Activated CD8-positive, alpha-beta T cell treated with anti-CD3 and anti-CD28 coated beads for 36 hours (primary cell): ENCODE results near the gene TMEM131. TPM values are rescaled to one million over a fixed set of nuclear protein-coding genes. Genes with fewer than 3 reads are reported as not detected.
"Not testable (repeated sequence)": the region's sequence is repeated elsewhere in the genome, so short reads cannot be mapped to it uniquely, and the experiment has no call there.

Experiments
- ATAC-seq: fragments of 200-7000 bp; cut with Tn5 transposase; one replicate; pipeline ENCODE4 v1.10.0; 2021; ENCODE audit warnings: mild to moderate bottlenecking, moderate library complexity
- CTCF ChIA-PET: fragments of 350-600 bp; sonication (Branson Sonifier 250); formaldehyde crosslinking; loops from one replicate; lab custom pipeline; 2021; ENCODE audit warnings: antibody characterized with exemption; lab: Charles Lee
- POLR2A ChIA-PET: fragments of 350-600 bp; sonication (Branson Sonifier 250); formaldehyde crosslinking; loops from one replicate; lab custom pipeline; 2021; ENCODE audit warnings: antibody characterized with exemption; lab: Charles Lee
- DNase-seq: peaks from one replicate; pipeline ENCODE4 v3.0.0-alpha.2; 2020
- H3K27ac Mint-ChIP-seq: one replicate; pipeline ENCODE4 v1.8.0; 2021; ENCODE audit warnings: mild to moderate bottlenecking, mixed read lengths
- H3K27me3 Mint-ChIP-seq: one replicate; pipeline ENCODE4 v1.8.0; 2021; ENCODE audit warnings: mixed read lengths
- H3K36me3 Mint-ChIP-seq: one replicate; pipeline ENCODE4 v1.8.0; 2021; ENCODE audit warnings: low read depth, mixed read lengths
- H3K4me1 Mint-ChIP-seq: one replicate; pipeline ENCODE4 v1.8.0; 2021; ENCODE audit warnings: low read depth, mixed read lengths
- H3K4me3 Mint-ChIP-seq: one replicate; pipeline ENCODE4 v1.8.0; 2021; ENCODE audit warnings: mild to moderate bottlenecking, moderate library complexity, mixed read lengths
- H3K9me3 Mint-ChIP-seq: one replicate; pipeline ENCODE4 v1.8.0; 2021; ENCODE audit warnings: mixed read lengths
- CTCF ChIP-seq: fragments of 200-600 bp; IDR thresholded peaks from one replicate; pipeline ENCODE4 v1.8.0; 2022; ENCODE audit warnings: antibody characterized with exemption, mild to moderate bottlenecking
- intact Hi-C: fragments of 100-400 bp; cut with micrococcal nuclease; formaldehyde crosslinking; loops from one replicate; pipeline ENCODE4 v1.10.0; 2022
- total RNA-seq, 2 experiments: library from RNA; stranded (reverse); gene quantifications; one replicate each; pipeline ENCODE4 v1.2.3, GENCODE V29; 2021

The TMEM131 gene
- total RNA-seq, 2 experiments from 2014 or later, result 24.2 to 27.4 TPM

DNA sequence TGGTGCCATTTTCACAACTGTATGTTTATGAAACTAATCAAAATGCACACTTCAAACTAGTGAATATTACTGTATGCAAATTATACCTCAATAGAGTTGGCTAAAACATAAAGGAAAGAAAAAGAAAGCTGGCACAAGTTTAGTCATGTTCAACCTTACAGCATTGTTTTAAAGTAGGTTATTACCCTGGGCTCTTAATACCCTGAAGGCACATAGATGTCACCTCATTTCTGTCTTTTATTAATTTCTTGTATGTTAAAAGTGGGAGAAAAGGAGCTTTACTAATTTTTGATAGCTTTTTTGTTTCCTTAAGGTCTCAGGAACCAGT lies 32.7 kb downstream of the TMEM131 start:
- H3K27ac Mint-ChIP-seq, result no peak overlapping the region
- intact Hi-C loops, result no loop called here
- no peaks in the 10 kb centered on the region for H3K27me3 Mint-ChIP-seq
- H3K36me3 Mint-ChIP-seq, result no peaks in the 10 kb centered on the region
- DNase-seq (no peak), ATAC-seq (peak; percentile 22)
- ChIA-PET CTCF (interaction anchor here (1.2 to 1.5 kb wide), 4 partner anchors 27 to 606 kb away, joined by 3 to 4 read pairs (median 3); no protein-coding TSS in a partner anchor), POLR2A (no interaction called here)
- H3K4me3 Mint-ChIP-seq, result no peak overlapping the region
- H3K9me3 Mint-ChIP-seq, result peaks cover 1% of the 10 kb centered on the region
- no peak for TF ChIP-seq CTCF
- peaks cover 72% of the 10 kb centered on the region for H3K4me1 Mint-ChIP-seq

GRCh38 chr2:97961534-97961933 lies 34.2 kb downstream of the TMEM131 start:
- Mint-ChIP-seq H3K36me3 (no peaks in the 10 kb centered on the region), H3K4me3 (no peak overlapping the region), H3K9me3 (peaks cover 1% of the 10 kb centered on the region), H3K27ac (no peak overlapping the region), H3K4me1 (peaks cover 66% of the 10 kb centered on the region), H3K27me3 (no peaks in the 10 kb centered on the region)
- intact Hi-C loops, result no loop called here
- DNase-seq (no peak), ATAC-seq (no peak)
- CTCF ChIA-PET, result interaction anchor here (1.4 kb wide), 1 partner anchor 607 kb away, joined by 3 read pairs; no protein-coding TSS in a partner anchor
- POLR2A ChIA-PET, result no interaction called here
- no peak for TF ChIP-seq CTCF

GRCh38 chr2:97958184-97958583 lies 37.6 kb downstream of the TMEM131 start:
- Mint-ChIP-seq H3K4me3 (no peak overlapping the region), H3K4me1 (peaks cover 68% of the 10 kb centered on the region), H3K36me3 (no peaks in the 10 kb centered on the region), H3K27me3 (no peaks in the 10 kb centered on the region), H3K9me3 (peaks cover 1% of the 10 kb centered on the region), H3K27ac (no peak overlapping the region)
- ChIA-PET POLR2A (interaction anchor here (1.6 kb wide), 1 partner anchor 15 kb away, joined by 4 read pairs; no protein-coding TSS in a partner anchor), CTCF (interaction anchor here (0.8 to 1.4 kb wide), 3 partner anchors 37 to 259 kb away, joined by 3 to 4 read pairs (median 3); no protein-coding TSS in a partner anchor)
- no peak for DNase-seq
- intact Hi-C loops, result no loop called here
- no peak for TF ChIP-seq CTCF
- no peak for ATAC-seq

GRCh38 chr2:97957432-97958183 lies 38.1 kb downstream of the TMEM131 start:
- ATAC-seq (no peak), DNase-seq (no peak)
- intact Hi-C loops, result no loop called here
- ChIA-PET CTCF (interaction anchor here (0.8 to 1.4 kb wide), 4 partner anchors 37 to 258 kb away, joined by 3 to 4 read pairs (median 3); no protein-coding TSS in a partner anchor), POLR2A (interaction anchor here (1.6 kb wide), 1 partner anchor 15 kb away, joined by 4 read pairs; no protein-coding TSS in a partner anchor)
- Mint-ChIP-seq H3K9me3 (peaks cover 1% of the 10 kb centered on the region), H3K4me3 (no peak overlapping the region), H3K4me1 (peaks cover 65% of the 10 kb centered on the region), H3K27ac (no peak overlapping the region), H3K27me3 (no peaks in the 10 kb centered on the region), H3K36me3 (peaks cover 1% of the 10 kb centered on the region)
- no peak for TF ChIP-seq CTCF

DNA sequence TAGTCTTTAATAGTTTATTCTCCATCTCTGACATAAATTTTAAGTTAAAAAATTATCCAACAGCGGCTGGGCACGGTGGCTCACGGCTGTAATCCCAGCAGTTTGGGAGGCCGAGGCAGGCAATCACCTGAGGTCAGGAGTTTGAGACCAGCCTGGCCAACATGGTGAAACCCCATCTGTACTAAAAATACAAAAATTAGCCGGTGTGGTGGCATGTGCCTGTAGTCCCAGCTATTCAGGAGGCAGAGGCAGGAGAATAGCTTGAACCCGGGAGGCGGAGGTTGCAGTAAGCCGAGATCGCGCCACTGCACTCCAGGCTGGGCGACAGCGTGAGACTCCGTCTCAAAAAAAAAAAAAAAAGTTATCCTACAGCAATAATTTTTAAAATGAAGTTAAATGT lies 39.0 kb downstream of the TMEM131 start:
- H3K4me3 Mint-ChIP-seq, ATAC-seq, DNase-seq, intact Hi-C loops, POLR2A ChIA-PET, H3K27me3 Mint-ChIP-seq, H3K9me3 Mint-ChIP-seq, H3K36me3 Mint-ChIP-seq, H3K27ac Mint-ChIP-seq: not testable (repeated sequence)
- CTCF ChIA-PET, result interaction anchor here (0.9 kb wide), 1 partner anchor 104 kb away, joined by 3 read pairs; no protein-coding TSS in a partner anchor
- peaks cover 64% of the 10 kb centered on the region for H3K4me1 Mint-ChIP-seq
